ENCODE measurements around the gene DHTKD1.

DNA sequence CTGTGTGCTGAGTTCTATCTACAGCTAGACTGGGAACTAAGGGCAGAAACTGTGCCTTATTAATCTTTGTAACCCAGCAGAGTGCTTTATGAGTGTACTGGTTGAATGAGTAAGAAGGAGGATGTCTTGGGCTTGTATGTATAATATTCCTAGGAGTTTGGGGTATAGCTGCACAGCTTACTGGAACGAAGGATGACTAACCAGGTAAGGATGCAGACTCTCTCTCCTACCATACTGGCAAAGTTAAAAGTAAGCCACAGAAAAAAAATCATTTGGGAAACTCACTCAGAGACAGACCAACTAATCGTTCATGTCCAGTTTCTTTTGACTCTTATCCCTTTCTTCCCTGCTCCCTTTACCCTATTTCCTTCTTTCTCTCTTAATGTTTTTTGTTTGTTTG is 1.4 kb upstream of the DHTKD1 start:
- TF ChIP-seq, protein P1, sequence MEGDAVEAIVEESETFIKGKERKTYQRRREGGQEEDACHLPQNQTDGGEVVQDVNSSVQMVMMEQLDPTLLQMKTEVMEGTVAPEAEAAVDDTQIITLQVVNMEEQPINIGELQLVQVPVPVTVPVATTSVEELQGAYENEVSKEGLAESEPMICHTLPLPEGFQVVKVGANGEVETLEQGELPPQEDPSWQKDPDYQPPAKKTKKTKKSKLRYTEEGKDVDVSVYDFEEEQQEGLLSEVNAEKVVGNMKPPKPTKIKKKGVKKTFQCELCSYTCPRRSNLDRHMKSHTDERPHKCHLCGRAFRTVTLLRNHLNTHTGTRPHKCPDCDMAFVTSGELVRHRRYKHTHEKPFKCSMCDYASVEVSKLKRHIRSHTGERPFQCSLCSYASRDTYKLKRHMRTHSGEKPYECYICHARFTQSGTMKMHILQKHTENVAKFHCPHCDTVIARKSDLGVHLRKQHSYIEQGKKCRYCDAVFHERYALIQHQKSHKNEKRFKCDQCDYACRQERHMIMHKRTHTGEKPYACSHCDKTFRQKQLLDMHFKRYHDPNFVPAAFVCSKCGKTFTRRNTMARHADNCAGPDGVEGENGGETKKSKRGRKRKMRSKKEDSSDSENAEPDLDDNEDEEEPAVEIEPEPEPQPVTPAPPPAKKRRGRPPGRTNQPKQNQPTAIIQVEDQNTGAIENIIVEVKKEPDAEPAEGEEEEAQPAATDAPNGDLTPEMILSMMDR (IDR thresholded peaks at IDR 0.05) = no peak
- TF ChIP-seq POLR2AphosphoS5 (IDR thresholded peaks at IDR 0.05) (no peak), EP300 (IDR thresholded peaks at IDR 0.05) (no peak)
